Peyer's patch (tissue), 4 donors: Measurements from ENCODE around the gene HPCAL1.

Source experiments
- CTCF ChIP-seq, 6 experiments: fragments of 450-650 bp in 4 of 6; fragments of 200-600 bp in 2 of 6; sonication (generic) in 1 of 6; IDR thresholded peaks; one replicate each; pipeline ENCODE4 v1.5.1; 2017 to 2019; ENCODE audit warnings: antibody characterized with exemption in 6 of 6, mild to moderate bottlenecking in 3 of 6, moderate library complexity in 1 of 6
- POLR2A ChIP-seq, 2 donors: fragments of 450-650 bp; IDR thresholded peaks; one replicate each; pipeline ENCODE4 v1.5.1; 2017; ENCODE audit warnings: antibody characterized with exemption in 2 of 2, mild to moderate bottlenecking in 2 of 2, moderate library complexity in 2 of 2

GRCh38 chr2:10433947-10434885 lies 131.5 kb downstream of the HPCAL1 start:
- TF ChIP-seq POLR2A (IDR thresholded peaks at IDR 0.05) = no peak
- no peak for TF ChIP-seq CTCF (IDR thresholded peaks at IDR 0.05)
